GM23338 (cell line): ENCODE data around the gene MYLK.

ENCODE experiments used
- CREB1 ChIP-seq: fragments of 250-450 bp; sonication (Bioruptor Pico); IDR thresholded peaks from 2 replicates; pipeline ENCODE4 v1.5.0; 2020; ENCODE audit warnings: low read depth, mild to moderate bottlenecking, moderate library complexity
- CTCF ChIP-seq, 2 experiments: fragments of 200-600 bp in 1 of 2; sonication (generic) in 1 of 2; conservative IDR thresholded peaks; 2 replicates each; pipeline versions ENCODE4 v1.5.1 to v1.6.1; 2016 to 2017; ENCODE audit warnings: antibody characterized with exemption in 2 of 2, low read depth in 2 of 2, mild to moderate bottlenecking in 2 of 2, moderate library complexity in 1 of 2
- ETS1 ChIP-seq: IDR thresholded peaks from 2 replicates; pipeline ENCODE4 v1.6.1; 2016; ENCODE audit warnings: antibody characterized with exemption
- EZH2 ChIP-seq: fragments of 200-600 bp; sonication (generic); IDR thresholded peaks from one replicate; pipeline ENCODE4 v1.8.0; 2017; ENCODE audit warnings: antibody characterized with exemption, mild to moderate bottlenecking, low read depth; ENCODE audit not compliant: unreplicated experiment
- EZH2phosphoT487 ChIP-seq: fragments of 200-600 bp; sonication (generic); IDR thresholded peaks from one replicate; pipeline ENCODE4 v1.8.1; 2018; ENCODE audit warnings: antibody characterized with exemption; ENCODE audit not compliant: unreplicated experiment
- JUNB ChIP-seq: IDR thresholded peaks from one replicate; pipeline ENCODE4 v1.6.1; 2016; ENCODE audit warnings: antibody characterized with exemption; ENCODE audit not compliant: unreplicated experiment
- NANOG ChIP-seq: IDR thresholded peaks from 2 replicates; pipeline ENCODE4 v1.6.1; 2016; ENCODE audit warnings: antibody characterized with exemption, borderline replicate concordance
- POLR2AphosphoS5 ChIP-seq: IDR thresholded peaks from 2 replicates; pipeline ENCODE4 v1.6.1; 2016; ENCODE audit warnings: antibody characterized with exemption, low read depth
- REST ChIP-seq: IDR thresholded peaks from one replicate; pipeline ENCODE4 v1.6.1; 2018; ENCODE audit warnings: antibody characterized with exemption; ENCODE audit not compliant: unreplicated experiment
- STAT1 ChIP-seq: IDR thresholded peaks from one replicate; pipeline ENCODE4 v1.6.1; 2016; ENCODE audit warnings: antibody characterized with exemption; ENCODE audit not compliant: unreplicated experiment
- ZNF114 ChIP-seq: fragments of 250-450 bp; sonication (Bioruptor Pico); IDR thresholded peaks from 2 replicates; pipeline ENCODE4 v1.5.0; 2020; ENCODE audit warnings: mild to moderate bottlenecking, moderate library complexity
- ZNF331 ChIP-seq: fragments of 250-450 bp; sonication (Bioruptor Pico); IDR thresholded peaks from 2 replicates; pipeline ENCODE4 v1.5.0; 2020; ENCODE audit warnings: low read depth, mild to moderate bottlenecking, moderate library complexity
- ZNF462 ChIP-seq: fragments of 250-450 bp; sonication (Bioruptor Pico); IDR thresholded peaks from 2 replicates; pipeline ENCODE4 v1.5.0; 2020; ENCODE audit warnings: mild to moderate bottlenecking, moderate library complexity

GRCh38 chr3:123641505-123641904 is 242.6 kb downstream of the MYLK start:
- TF ChIP-seq CTCF (conservative IDR thresholded peaks at IDR 0.05; ENCODE audit: low read depth in 2 of 2) (no peak), EZH2phosphoT487 (no peak), POLR2AphosphoS5 (no peak), EZH2 (no peak), ZNF331 (CRISPR knock-in tag) (no peak), REST (no peak), ZNF114 (no peak), NANOG (no peak), CREB1 (CRISPR knock-in tag) (no peak), STAT1 (no peak), ETS1 (no peak), JUNB (no peak), ZNF462 (no peak)
